Neural cell (in vitro differentiated cells): Measurements from ENCODE around the gene REEP1.

Experiments
- EP300 ChIP-seq: fragments of 450-650 bp; conservative IDR thresholded peaks from 2 replicates; pipeline ENCODE4 v1.6.1; 2014; ENCODE audit warnings: antibody characterized with exemption, mild to moderate bottlenecking, moderate library complexity; ENCODE audit not compliant: poor library complexity, severe bottlenecking
- EZH2 ChIP-seq: fragments of 200-600, 300-800 bp; shearing (Covaris generic), sonication (generic); IDR thresholded peaks from 2 replicates; pipeline ENCODE4 v1.6.1; 2014; ENCODE audit warnings: antibody characterized with exemption, low read length, borderline replicate concordance, mild to moderate bottlenecking; ENCODE audit not compliant: insufficient read depth, poor library complexity, severe bottlenecking
- POLR2AphosphoS5 ChIP-seq: IDR thresholded peaks from 2 replicates; pipeline ENCODE4 v1.6.1; 2012
- RAD21 ChIP-seq: fragments of 450-650 bp; conservative IDR thresholded peaks from 2 replicates; pipeline ENCODE4 v1.6.1; 2014; ENCODE audit warnings: antibody characterized with exemption, mild to moderate bottlenecking, moderate library complexity
- SMC3 ChIP-seq: fragments of 450-650 bp; conservative IDR thresholded peaks from 2 replicates; pipeline ENCODE4 v1.6.1; 2014; ENCODE audit warnings: antibody characterized with exemption, mild to moderate bottlenecking, moderate library complexity; ENCODE audit not compliant: poor library complexity
- TAF1 ChIP-seq: IDR thresholded peaks from 2 replicates; pipeline ENCODE4 v1.6.1; 2012; ENCODE audit warnings: low read depth
- TF ChIP-seq, protein P1 (sequence below): fragments of 450-650 bp; IDR thresholded peaks from 2 replicates; pipeline ENCODE4 v1.5.1; 2014; ENCODE audit warnings: antibody characterized with exemption, mild to moderate bottlenecking, moderate library complexity; ENCODE audit not compliant: poor library complexity, severe bottlenecking
- TF ChIP-seq, protein P2 (sequence below): IDR thresholded peaks from 2 replicates; pipeline ENCODE4 v1.6.1; 2012; ENCODE audit warnings: borderline replicate concordance

- no peak for TF ChIP-seq POLR2AphosphoS5
- TF ChIP-seq EZH2 = no peak
- TF ChIP-seq, protein P1, sequence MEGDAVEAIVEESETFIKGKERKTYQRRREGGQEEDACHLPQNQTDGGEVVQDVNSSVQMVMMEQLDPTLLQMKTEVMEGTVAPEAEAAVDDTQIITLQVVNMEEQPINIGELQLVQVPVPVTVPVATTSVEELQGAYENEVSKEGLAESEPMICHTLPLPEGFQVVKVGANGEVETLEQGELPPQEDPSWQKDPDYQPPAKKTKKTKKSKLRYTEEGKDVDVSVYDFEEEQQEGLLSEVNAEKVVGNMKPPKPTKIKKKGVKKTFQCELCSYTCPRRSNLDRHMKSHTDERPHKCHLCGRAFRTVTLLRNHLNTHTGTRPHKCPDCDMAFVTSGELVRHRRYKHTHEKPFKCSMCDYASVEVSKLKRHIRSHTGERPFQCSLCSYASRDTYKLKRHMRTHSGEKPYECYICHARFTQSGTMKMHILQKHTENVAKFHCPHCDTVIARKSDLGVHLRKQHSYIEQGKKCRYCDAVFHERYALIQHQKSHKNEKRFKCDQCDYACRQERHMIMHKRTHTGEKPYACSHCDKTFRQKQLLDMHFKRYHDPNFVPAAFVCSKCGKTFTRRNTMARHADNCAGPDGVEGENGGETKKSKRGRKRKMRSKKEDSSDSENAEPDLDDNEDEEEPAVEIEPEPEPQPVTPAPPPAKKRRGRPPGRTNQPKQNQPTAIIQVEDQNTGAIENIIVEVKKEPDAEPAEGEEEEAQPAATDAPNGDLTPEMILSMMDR = no peak
- TF ChIP-seq RAD21 = no peak
- TF ChIP-seq EP300 = no peak
- TF ChIP-seq, protein P2, sequence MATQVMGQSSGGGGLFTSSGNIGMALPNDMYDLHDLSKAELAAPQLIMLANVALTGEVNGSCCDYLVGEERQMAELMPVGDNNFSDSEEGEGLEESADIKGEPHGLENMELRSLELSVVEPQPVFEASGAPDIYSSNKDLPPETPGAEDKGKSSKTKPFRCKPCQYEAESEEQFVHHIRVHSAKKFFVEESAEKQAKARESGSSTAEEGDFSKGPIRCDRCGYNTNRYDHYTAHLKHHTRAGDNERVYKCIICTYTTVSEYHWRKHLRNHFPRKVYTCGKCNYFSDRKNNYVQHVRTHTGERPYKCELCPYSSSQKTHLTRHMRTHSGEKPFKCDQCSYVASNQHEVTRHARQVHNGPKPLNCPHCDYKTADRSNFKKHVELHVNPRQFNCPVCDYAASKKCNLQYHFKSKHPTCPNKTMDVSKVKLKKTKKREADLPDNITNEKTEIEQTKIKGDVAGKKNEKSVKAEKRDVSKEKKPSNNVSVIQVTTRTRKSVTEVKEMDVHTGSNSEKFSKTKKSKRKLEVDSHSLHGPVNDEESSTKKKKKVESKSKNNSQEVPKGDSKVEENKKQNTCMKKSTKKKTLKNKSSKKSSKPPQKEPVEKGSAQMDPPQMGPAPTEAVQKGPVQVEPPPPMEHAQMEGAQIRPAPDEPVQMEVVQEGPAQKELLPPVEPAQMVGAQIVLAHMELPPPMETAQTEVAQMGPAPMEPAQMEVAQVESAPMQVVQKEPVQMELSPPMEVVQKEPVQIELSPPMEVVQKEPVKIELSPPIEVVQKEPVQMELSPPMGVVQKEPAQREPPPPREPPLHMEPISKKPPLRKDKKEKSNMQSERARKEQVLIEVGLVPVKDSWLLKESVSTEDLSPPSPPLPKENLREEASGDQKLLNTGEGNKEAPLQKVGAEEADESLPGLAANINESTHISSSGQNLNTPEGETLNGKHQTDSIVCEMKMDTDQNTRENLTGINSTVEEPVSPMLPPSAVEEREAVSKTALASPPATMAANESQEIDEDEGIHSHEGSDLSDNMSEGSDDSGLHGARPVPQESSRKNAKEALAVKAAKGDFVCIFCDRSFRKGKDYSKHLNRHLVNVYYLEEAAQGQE = no peak
- TF ChIP-seq SMC3 = no peak
- TF ChIP-seq TAF1 = no peak
Measured at GRCh38 chr2:86251840-86252266, 85.6 kb downstream of the REEP1 start.
